NCI-H748 (cell line): Measurements from ENCODE around the gene KATNB1.

ENCODE experiments used
- DNase-seq: peaks from one replicate; lab custom pipeline; 2025; ENCODE audit not compliant: unreplicated experiment; lab: John Stamatoyannopoulos, UW

The KATNB1 gene

DNA sequence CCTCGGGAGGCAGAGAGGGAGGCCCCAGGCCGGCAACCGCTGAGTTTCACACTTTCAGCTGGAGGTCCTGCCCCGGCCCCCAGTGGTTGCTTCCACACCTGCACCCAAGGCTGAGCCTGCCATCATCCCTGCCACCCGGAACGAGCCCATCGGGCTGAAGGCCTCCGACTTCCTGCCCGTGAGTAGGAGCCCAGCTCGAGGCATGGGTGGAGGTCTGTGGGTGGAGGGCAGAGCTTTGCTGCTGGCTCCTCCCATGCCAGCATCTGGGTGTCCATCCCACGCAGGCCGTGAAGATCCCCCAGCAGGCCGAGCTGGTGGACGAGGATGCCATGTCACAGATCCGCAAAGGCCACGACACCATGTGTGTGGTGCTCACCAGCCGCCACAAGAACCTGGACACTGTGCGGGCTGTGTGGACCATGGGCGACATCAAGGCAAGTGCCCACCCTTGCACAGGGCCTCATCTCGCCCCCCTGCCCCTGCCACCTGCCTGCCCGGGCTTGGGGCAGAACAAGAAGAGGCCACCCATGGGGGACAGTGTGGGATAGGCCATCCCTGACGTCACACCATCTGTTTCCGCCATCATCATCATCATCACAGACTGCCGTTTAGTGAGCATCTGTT, 19.6 kb downstream of the KATNB1 start:
- no peak for DNase-seq

DNA sequence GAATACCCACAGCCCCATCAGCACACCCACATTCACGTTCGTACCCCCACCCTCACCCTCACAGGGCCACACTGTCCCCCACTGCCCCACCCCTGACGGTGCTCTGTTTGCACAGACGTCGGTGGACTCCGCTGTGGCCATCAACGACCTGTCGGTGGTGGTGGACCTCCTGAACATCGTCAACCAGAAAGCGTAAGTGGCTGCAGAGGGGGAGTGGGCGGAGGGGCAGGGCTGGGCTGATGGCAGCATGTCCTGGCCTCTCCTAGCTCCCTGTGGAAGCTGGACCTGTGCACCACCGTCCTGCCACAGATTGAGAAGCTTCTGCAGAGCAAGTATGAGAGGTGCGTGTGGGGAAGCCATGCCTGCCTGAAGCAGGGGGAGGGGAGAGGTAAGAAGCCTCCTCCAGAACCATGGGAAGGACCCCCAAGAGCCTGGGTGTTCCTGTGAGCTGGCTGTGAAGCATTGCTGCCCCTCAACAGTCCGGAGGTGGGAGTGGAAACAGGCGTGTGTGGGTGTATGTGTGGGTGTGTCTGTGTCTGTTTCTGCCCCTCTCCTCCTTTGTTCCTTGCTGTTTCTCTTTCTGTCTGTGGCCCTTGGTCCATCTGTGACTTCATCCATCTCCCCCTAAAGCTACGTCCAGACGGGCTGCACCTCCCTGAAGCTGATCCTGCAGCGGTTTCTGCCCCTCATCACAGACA, 20.3 kb downstream of the KATNB1 start:
- DNase-seq = no peak

DNA sequence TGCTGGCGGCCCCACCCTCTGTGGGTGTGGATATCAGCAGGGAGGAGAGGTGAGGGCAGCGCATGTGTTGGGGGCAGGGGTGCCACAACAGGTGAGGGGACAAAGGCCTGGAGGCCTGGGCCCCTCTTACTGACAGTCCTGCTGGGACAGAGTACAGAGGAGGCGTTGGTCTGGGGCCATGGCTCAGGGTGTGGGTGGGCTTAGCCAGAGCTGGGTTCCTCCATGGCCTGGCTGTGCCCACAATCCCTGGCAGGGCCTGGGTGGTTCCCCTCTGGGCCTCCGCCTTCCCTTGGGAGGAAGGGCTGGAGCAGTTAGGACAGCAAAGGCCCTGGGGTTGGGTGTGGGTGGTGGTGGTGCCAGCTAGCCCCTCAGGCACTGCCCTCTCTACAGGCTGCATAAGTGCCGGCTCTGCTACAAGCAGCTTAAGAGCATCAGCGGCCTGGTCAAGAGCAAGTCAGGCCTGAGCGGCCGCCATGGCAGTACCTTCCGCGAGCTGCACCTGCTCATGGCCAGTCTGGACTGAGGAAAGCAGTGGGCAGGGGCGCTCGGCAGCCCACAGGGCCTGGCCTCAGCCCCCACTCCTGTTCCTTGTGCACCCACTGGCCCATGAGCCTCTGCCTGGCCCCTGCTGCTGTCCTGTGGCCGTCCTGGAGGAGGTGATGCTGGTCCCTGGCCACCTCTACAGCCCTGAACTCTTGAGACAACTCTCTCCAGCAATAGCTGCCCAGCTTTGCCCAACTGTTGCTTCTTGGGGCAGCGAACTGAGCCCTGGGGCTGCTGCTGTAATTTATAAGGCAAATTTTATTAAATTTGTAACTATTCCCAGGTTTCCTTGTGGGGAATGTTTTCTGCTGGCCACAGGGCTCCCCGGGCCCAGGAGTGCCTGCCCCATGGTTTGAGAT, 21.1 kb downstream of the KATNB1 start:
- peak; percentile 10 for DNase-seq

DNA sequence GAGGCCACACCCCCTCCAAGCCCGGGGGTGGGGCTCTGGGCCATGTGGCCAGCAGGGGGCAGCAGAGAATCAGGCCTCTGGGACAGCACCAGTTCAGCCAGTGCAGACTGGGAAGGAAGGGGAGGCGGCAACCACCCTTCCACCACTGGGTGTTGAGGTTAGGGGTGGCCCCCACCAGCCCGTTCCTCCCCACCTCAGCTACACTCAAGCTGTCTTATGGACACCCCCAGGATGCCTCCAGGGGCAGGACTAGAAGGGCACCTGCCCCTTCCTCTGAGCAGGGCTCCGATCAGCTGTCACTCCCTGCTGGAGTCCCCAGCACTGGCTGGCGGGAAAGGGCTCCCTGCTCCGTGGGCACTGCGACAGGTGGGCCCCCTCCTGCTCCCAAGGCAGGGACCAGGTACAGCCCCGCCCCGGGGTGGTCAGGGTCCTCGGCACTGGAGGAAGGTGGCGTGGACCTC, 21.8 kb downstream of the KATNB1 start:
- DNase-seq = peak; percentile 39

DNA sequence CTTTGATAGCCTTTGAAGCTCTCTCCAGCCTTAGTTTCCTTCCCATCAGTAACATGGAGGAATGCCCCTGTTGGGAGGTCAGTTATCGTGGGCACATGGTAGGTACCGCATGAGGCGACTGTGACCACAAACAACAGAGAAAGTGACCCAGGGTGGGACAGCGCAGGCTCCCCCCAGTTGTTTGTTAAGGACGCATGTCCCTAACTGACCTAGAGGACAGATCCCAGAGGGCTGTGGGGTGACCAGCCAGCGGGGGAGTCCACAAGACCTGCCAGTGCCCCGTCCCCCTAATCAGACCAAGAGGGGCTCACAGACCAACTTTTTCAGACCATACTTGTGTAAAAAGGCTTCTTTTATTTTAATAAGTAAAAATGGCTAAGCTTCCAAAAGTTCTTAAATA, 22.3 kb downstream of the KATNB1 start:
- DNase-seq = no peak

DNA sequence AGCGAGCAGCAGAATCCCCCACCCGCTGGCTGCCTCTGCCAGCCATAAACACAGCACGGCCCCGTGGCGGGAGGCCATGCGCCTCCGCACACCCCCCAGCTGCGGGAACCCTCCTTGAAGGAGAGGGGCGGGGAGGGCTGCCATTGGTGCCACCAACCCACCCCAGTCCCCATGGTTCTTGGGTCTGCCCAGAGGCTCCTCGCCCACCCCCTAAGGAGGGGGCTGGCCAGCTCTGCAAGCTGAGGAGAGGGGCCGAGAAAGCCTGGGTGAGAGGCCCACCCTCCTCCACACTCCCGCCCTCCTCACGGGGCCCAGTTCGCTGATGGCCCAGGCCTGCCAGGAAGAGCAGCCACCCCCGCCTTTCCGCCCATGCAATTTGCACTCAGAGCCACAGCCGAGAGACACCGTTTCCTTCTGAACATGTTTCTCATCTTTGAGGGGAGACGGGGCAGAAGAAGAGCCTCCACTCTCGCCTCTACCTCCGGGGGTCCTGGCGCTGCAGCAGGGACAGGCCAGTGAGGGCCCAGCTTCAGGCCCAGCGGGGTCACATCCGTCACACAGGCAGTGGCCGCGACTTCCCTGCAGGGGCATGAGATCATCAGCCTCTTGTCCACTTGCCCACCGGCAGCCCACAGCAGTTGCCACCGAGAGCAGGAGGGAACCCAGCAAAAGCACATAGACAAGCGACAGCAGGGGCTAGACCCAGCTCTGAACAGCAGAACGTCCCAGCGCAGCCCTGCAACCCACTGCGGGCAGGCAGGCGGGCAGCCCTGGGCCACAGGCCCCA, 23.0 kb downstream of the KATNB1 start:
- no peak for DNase-seq

DNA sequence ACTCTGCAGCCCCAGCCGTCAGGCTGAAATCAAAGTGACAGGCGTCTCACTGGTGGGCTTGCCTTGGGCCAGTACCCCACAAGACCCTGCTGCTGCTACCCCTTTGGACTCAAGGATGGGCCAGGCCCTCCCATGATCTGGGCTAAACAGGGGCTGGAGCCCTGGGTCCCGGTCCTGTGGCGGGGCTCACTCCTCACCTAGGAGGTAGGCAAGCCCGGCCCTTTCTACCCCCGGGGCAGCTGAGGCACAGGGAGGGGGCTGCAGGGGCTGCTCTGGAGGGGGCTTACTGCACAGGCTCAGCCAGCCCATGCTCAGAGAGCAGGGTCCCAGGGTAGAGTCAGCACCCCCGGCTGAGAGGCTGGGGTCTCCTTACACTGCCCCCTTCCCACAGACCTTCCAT, 23.6 kb downstream of the KATNB1 start:
- no peak for DNase-seq

DNA sequence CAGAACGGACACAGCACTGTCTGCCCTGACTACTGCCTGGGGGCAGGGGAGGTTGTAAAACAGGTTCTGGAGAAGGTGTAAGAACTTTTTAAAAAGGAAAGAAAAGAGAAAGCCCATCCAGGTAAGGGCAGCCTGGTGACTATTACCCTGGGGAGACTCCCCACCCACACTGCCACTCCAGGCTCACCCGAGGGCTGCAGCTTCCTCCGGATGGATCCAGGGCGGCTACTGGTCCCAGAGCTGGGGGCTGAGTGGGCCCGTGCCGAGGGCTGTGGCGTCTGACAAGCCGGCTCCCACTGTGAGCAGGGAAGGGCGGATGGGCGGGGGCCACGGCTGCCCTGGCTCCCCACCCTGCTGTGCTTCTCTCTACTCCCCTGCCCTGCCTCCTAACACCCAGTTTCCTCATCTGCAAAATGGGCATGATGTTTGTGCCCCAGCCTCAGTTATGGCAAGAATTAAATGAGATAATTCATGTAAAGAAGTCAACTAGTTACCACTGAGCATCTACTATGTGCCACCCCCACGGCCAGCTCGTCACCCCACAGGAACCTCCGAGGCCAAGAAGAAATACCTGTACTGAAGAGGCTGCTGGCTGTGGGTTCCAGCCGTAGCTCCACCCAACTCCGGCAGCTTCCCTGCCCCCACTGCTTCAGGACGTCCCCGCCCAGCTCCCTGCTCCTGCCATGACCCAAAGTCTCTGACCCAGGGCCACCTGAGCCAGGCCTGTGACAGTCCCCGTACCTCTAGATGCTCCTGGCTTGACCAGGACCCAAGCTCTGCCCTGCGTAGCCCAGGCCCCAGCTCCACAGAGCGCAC, 24.2 kb downstream of the KATNB1 start:
- DNase-seq = no peak

DNA sequence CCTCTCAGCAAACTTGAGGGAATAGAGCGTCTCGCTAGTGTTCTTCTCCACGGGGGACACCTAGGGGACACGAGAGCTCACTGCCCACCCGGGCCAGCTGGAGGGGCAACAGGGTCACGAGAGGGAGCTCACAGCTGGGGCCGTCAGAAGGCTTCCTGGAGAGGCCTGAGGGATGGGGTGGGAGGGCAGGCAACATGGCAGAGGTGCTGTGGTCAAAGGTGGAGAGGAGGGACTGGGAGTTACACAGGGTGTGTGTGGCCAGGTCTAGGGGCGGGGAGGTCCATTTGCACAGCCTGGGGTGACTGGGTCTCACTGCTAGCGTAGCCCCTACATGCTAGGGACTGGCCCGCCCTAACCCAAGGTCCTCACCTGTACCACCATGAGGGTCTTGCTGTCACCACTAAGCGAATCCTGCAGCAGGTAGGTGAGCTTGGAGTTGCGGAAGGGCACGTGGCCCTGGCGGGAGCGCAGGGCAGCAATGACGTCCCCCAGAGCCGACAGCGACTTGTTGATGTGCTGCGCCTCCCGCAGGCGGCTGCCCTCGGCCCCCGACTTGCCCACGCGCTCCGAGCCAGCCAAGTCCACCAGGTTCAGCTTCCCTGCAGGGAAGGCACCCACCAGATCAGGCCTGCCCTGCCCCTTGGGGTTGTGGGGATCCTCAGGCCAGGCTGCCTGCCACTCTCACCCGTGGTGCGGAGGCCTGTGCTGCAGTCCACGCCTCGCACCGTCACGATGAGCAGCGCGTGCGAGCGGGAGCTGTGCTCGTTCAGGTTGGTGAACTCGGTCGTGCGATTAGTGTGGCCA, 25.0 kb downstream of the KATNB1 start:
- no peak for DNase-seq

DNA sequence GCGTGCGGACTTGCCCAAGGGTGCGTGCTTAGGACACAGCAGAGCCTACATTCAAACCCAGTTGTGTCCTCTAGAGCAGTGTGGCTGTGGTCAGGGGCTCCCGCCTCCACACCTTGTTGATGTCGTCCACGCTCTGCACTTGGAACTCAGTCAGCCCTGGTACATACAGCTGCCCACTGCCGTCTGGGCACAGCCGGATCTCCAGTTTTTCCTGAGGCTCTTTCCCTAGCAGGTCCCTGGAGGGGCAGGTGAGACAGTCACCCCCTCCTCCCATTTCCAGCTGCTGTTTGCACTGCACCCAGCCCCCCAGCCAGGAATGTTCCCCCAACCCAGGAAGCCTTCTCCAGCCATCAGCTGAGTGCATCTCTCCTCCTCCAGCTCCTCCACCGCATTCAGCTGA, 25.7 kb downstream of the KATNB1 start:
- DNase-seq = no peak

DNA sequence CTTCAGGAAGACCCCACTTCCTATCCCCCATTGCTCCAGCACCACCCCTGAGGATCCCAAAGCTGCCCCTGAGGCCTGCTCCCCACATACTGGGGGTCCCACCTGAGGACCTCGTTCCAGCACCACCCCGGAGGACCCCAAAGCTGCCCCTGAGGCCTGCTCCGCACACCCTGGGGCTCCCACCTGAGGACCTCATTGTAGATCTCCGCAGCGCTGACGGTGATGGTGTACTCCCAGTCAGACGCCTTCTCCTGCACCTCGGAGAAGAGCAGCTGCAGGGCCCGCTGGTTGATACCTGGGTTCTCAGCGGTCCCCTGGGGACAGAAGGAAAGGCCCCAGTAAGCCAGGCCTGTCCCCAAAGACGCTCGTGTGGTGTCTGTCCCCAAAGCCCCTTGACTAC, 26.4 kb downstream of the KATNB1 start:
- DNase-seq = no peak

DNA sequence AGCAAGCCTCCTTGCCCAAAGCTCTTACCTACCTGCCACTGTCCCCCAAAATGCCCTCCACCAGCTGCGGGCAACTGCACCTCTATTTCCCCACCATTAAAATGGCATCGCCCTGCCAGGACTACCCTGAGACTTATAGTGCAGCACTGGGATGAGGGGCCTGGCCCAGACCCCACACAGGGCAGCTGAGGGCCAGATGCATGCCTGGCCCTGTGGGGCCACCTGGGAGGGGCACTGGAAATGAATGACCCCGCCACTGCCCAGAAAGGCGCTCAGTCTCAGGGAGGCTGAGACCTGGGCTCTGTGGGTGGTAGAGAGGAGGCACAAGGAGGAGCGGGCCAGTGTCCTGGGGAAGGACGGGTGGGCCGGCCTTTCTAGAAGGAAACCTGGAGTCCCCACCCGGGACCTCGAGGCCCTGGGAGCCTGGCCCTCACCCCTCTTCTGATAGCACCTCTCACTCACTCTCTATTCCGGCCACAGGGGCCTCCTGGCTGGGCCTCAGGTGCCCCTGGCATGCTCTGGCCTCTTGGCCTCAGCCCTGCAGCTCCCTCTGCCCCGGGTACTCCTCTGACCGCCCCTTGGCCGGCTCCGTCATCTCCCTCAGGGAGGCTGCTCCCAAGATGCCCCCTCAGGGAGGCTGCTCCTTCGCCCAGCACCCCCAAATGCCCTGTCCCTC, 26.9 kb downstream of the KATNB1 start:
- no peak for DNase-seq

DNA sequence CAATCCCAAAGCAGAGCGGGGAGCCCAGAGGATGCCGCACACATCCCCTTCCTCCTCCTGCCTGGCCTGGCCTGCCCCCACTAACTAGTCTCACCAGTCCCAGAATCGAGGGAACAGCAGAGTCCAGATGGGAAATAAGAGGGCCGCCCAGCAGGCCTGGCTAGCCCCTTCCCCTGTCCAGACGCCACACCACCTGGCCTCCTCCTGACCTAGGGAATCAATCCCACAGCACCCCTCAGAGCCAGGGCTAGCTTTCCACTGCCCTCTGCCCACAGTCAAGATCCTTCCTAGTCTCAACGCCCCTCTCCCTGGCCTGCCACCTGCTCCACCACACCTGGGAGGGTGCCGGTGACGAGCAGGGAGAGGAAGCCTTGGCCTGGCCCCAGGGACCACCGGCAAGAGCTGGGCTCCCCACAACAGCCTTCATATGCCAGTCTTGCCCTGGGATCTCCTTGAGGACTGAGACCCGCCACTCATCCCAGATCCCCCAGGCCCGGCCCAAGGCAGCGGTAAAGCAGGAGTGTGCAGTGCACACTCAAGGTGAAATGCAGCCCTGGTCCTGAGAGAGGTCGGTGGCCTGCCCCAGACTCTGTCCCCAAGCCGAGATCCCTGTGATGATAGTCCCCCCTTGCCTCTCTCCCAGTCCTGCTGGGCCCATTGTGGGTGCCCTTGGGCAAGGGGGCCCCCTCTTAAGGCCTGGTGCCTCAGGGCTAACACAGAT, 27.9 kb downstream of the KATNB1 start:
- no peak for DNase-seq

DNA sequence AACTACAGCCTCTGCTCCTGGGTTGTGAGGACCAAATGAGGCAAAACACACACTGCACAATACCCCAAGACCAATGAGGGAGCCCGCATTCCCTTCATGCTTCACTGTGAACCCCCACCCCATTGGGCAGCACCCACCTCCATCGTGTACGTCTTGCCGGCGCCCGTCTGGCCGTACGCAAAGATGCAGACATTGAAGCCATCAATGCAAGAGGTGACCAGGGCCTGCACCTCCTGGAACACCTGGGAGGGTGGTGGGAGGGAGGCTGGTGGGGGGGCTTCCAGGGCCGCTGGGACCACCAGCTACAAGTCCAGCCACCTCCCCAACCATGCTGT, 28.4 kb downstream of the KATNB1 start:
- no peak for DNase-seq

DNA sequence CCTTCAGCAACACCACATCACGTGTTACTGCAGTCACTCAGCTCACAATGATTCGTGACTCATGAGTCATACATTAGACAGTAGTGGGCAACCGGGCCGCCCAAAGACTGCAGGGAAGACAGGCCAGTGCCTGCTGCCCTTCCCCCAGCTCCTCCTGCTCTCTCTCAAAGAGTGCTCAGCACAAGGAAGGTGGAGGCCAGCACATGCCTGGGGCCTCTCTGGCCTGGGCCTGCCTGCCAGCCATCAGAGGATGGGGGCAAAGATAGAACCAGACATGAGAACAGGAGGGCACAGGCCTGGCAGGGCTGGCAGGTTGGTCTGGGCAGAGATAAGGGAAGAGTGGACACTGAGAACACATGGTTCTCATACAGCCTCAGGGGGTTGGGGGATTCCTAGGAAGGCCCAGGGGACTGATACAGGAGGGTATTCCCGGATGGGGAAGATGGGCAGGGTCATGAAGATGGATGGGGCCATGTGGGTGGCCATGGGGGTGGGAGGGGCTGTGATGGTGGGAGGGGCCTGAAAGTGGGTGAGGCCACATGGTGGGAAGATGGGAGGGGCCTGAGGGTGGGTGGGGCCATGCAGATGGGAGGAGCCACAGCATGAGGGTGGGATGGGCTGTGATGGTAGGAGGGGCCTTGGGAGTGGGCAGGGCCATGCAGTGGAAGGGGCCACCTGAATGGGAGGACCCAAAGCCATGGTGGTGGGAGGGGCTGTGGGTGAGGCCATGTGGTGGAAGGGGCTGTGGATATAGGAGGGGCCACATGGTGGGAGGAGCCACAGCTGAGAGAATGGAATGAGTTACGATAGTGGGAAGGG, 29.0 kb downstream of the KATNB1 start:
- no peak for DNase-seq

DNA sequence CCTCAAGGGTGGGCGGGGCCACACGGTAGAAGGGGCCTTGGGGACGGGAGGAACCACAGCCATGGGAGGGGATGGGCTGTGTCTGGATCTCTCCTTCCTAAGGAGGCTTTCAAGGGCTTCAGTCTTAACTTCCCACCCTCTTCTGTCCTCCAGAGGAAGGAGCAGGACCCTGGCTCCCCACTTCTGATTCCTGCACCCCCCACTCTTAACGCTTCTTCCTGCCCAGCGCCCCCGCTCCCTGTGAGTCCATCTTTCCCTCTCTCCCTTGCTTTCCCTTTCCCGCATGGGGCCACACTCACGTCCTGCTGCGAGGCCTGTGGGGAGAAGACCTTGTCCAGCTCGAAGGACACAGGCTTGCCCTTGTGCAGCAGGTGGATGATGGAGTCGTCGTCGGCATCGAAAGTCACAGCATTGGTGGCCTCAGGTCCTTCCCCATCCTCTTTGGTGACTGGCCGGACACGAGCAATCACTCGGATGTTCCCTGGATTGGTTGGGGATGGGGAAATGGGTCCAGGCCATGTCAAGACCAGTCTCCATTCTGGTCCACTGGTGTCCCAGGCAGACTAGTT, 29.7 kb downstream of the KATNB1 start:
- DNase-seq = no peak

DNA sequence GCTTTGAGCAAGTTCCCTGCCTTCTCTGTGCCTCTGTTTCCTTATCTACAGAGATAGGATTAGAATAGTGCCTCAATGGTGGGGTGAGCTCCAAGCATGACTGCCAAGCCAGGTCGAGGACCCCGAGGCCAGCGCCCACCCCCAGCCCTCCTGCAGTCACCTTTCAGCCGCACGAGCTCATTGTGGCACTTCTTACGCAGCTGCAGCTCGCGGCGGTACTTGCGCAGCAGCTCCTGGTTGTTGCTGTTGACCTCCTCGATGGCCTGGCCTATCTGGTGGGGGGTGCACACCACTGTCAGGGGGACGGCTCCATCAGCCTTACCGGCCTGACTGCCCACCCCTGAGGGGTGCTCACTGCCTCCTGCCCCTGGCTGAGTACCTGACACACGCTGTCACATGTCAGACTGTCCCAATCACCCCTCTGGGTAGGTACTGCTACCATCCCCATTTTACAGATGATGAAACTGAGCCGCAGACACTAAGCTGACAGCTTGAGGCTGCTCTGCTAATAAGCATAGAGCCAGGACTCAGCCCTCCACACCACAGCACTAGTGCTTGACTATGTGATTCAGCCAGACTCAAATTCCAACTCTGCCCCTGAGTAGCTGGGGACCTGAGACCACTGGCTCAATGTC, 31.3 kb downstream of the KATNB1 start:
- DNase-seq = no peak
